Islet precursor cell (in vitro differentiated cells): ENCODE results near the gene VRK1.
"Not testable (repeated sequence)": the region's sequence is repeated elsewhere in the genome, so short reads cannot be mapped to it uniquely, and the experiment has no call there.

ENCODE experiments used
- DNase-seq: peaks from one replicate; pipeline ENCODE4 v3.0.0-alpha.2; 2018

The VRK1 gene, protein sequence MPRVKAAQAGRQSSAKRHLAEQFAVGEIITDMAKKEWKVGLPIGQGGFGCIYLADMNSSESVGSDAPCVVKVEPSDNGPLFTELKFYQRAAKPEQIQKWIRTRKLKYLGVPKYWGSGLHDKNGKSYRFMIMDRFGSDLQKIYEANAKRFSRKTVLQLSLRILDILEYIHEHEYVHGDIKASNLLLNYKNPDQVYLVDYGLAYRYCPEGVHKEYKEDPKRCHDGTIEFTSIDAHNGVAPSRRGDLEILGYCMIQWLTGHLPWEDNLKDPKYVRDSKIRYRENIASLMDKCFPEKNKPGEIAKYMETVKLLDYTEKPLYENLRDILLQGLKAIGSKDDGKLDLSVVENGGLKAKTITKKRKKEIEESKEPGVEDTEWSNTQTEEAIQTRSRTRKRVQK

DNA sequence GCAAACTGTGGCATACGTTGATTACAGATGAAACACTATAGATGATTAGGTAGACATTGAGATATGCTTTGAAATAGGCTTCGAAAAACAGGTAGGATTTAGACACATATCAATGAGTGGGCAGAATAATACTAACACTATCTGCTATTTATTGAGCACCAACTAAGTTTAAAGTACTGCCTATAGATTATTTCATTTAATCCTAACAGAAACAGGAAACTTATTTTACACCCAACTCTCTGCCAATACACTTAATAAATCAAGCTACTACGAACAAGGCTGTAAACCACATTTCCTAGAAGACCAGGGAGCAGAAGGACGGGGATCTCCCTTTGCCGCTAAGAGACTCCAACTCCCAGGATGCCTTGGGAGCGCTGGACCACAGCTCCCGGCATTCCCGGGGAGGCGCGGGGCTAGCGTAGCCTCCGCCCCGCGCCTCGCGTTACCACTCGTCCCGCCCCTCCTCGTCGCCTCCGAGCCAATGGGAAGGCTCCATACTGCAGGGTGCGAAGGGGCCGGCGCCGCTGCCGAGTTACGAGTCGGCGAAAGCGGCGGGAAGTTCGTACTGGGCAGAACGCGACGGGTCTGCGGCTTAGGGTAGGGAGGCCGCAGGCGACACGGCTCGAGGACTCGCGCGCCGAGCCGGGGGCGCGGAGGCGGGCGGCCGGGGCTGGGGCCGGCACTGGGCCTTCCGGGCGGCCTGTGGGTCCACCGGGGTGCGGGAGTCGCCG is at the start of gene VRK1:
Gene VRK1, plus strand, starts transcription at position 532 of the 731 bp plus-strand sequence. CDS start 36,090 bp downstream, outside the sequence.
- peak; percentile 98 for DNase-seq

GRCh38 chr14:96747608-96748007 is 49.6 kb upstream of the VRK1 start:
- peak; percentile 41 for DNase-seq

DNA sequence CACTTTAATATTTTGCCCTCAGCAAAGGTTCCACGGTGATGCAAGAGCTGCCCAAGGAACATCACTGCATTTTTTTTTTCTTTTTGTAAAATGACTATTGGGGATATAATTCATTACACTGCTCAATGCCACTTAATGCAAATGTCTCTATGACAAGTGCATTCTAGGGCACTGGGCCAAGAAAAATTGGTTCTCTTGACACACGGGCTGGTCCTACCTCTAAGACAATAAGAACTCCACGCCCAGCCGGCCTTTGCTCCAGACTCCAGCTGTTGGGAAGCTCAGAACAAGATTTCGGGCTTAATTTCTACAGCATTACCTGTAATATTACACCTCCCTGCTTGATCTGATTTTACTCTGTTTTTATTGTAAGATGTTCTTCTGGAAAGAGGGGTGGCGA is 48.8 kb upstream of the VRK1 start:
- DNase-seq = peak; percentile 18

DNA sequence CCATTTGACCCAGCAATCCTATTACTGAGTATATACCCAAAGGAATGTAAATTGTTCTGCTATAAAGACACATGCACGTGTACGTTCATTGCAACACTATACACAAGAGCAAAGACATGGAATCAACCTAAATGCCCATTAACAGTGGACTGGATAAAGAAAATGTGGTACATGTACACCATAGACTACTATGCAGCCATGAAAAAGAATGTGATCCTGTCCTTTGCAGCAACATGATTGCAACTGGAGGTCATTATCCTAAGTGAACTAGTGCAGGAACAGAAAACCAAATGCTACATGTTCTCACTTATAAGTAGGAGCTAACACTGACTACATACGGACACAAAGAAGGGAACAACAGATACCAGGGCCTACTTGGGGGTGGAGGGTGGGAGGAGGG is 45.7 kb upstream of the VRK1 start:
- no peak for DNase-seq

DNA sequence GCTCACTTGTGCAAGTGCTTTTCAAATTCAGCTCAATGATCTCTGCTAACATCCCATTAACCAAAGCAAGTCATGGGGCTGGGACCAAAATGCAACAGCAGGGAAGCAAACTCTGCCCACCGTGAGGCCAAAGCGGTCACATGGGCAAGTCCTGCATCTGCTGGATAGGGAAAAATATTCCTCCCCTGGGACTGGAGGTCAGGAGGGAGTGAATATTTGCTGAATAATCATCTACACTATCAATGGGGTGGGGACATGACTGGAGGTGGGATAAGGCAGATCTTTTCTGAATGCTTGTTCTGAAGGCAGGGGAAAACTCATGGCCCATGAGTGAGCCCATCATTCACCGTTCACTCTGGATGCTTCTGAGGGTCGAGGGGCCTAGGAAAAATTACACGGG is 45.1 kb upstream of the VRK1 start:
- DNase-seq = peak; percentile 18

DNA sequence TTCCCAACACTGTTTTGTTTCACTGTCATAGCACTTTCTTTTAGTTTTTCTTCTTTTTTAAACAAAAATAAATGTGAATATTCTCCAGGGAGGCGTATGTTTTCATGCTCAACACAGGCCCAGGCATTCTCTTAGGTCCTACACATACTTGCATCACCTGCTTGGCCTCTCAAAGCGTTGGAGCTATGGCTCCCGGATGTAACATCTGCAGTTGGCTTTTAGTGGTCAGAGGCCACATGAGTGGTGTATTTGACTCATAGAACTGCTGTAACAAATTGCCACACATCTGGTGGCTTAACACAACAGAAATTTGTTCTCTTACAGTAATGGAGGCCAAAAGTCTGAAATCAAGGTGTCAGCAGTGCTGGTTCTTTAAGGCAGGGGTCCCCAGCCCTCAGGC is 44.6 kb upstream of the VRK1 start:
- DNase-seq = no peak

DNA sequence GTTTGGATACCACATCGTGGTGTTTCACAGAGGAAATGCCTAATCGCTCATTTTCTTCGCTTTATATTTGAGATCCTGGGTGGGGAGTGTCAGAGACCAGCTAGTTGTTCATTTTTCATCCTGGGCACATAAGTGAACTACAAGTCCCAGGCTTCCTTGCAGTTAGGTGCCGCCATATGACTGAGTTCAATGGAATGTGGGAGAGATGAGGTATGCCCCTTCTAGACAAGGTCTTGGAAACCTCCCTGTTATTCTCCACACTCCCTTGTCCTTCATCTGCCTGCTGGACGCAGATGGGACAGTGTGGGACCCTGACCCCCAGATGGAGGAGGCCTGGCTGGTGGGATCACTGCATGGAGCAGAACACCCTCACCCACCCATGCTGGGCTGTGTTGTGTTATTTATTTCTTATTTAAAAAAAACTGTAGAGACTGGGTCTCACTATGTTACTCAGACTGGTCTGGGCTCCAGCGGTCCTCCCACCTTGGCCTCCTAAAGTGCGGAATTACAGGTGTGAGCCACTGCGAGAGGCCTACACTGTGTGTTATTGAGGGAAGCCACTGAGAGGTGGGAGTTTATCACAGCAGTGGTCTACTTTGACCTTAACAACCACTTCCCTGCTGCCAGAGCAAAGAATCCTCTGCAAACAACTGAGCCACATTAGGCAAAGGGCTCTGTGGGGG is 42.9 kb upstream of the VRK1 start:
- peak; percentile 50 for DNase-seq

DNA sequence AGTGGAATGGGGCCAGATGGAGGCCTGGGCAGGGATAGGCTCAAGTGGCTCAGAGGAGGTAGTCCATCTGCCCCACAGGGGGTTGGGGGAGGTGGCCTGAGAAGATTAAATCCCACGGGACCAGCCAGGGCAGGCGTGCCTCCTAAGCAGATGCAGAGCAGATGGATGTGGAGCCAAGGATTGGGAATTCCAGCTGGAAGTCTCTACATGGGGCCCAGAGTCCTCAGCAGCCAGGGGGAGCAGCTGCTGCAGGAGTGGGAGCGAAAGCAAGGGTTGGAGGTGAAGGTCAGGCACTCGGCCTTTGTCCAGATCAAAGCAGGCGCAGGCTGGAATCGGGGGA is 42.4 kb upstream of the VRK1 start:
- DNase-seq = peak; percentile 47

- DNase-seq = no peak
These were observed 40.4 kb upstream of the VRK1 start for GRCh38 chr14:96756745-96757144.

- DNase-seq = peak; percentile 28
These were observed 39.7 kb upstream of the VRK1 start for GRCh38 chr14:96757456-96757855.

DNA sequence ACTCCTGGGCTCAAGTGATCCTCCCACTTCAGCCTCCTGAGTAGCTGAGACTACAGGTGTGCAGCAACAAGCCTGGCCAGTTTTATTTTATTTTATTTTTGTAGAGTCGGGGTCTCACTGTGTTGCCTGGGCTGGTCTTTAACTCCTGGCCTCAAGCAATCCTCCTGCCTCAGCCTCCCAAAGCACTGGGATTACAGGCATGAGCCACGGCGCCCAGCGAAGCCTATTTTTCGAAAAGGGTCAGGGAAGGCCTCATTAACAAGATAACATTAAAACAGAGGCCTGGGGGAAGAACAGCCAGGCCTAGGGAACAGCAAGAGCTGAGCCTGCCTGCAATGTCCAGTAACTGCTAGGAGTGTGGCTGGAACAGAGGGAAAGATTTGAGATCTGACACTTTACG is 36.1 kb upstream of the VRK1 start:
- DNase-seq = no peak

DNA sequence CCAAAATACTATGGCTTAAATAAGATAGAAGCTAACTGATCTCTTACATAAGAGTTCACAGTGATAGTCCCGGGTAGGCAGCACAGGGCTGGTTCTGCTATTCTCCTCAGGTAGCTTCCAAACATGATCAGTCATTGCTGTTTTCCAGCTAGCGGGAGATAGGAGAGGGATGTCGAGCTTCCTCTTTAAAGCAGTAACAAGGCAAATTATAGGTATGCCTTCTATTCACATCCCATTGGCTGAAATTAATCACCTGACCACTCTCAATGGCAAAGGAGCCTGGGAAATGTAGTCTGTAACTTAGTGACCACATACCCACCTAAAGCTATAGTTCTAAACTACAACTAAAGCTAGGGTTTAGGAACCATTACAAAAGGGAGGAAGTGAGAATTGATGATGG is 34.5 kb upstream of the VRK1 start:
- DNase-seq = peak; percentile 71

DNA sequence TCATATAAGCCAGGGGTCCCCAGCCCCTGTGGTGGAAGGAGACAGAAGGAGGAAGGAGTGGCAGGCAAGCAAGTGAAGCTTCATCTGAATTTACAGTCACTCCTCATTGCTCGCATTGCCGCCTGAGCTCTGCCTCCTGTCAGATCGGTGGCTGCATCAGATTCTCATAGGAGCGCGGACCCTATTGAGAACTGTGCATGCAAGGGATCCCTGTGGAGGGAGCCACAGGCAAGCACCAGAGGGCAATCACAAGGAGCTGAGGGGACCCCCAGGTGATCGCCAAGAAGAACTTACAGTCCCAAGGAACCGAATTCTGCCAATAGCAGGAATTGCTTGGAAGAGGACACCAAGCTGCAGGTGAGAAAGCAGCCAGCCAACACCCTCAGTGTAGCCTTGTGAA is 33.2 kb upstream of the VRK1 start:
- no peak for DNase-seq

DNA sequence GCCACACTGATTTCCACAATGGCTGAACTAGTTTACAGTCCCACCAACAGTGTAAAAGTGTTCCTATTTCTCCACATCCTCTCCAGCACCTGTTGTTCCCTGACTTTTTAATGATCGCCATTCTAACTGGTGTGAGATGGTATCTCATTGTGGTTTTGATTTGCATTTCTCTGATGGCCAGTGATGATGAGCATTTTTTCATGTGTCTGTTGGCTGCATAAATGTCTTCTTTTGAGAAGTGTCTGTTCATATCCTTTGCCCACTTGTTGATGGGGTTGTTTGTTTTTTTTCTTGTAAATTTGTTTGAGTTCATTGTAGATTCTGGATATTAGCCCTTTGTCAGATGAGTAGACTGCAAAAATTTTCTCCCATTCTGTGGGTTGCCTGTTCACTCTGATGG is 32.0 kb upstream of the VRK1 start:
- not testable (repeated sequence) for DNase-seq

DNA sequence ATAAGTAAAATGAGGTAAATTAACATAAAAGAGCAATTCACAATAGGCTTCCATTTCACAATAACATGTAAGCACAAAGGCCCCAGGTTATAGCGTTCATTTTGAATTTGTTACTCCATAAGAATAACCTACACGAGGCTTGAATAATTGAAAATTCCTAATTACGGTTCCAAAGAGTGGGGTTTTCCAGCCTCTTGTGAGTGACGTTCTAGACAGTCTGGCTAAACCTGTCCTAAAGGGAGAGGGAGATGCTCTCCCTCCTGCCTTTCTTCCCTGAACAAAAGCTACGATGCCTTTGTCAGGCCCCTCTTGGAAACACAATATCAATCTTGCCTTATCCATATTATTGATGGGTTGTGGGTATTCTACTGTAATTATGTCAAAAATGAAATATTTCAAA is 24.3 kb upstream of the VRK1 start:
- no peak for DNase-seq

GRCh38 chr14:96776791-96777190 is 20.4 kb upstream of the VRK1 start:
- DNase-seq = no peak

DNA sequence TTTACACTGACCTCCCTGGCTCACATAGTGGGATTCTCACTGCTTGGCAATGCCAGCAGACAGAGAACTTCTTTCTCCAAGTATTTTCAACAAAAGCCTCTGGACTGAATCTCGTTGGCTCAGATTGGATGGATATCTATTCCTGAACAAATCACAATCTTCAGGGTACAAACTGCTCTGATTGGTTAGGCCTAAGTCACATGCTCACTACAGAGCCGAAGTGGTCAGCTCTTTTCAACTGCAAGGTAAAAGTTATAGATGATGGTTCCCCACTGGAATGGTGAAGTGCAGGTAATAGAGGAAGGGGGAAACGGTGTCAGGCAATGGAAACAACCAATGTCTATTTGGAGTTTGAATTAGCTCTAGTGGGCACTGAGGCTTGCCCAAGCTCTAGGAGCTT is 16.7 kb upstream of the VRK1 start:
- DNase-seq = no peak

DNA sequence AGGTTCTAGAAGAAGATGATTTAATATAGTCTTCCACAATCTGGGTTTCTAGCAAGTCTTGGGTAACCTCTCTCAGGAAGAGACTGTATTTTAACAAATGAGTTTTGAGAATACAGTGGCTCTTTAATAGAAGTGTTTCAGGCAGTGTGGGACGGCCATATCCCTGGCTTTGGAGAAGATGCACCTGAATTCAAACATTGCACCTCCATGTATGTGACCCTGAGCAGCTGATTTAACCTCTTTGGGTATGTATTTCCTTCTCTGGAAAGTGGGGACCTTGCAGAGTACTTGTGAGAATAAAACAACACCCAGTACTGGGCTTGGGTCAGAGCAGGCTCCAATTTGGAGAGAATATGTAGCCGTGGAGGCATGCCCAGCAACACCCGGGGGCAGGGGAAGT is 15.8 kb upstream of the VRK1 start:
- no peak for DNase-seq

DNA sequence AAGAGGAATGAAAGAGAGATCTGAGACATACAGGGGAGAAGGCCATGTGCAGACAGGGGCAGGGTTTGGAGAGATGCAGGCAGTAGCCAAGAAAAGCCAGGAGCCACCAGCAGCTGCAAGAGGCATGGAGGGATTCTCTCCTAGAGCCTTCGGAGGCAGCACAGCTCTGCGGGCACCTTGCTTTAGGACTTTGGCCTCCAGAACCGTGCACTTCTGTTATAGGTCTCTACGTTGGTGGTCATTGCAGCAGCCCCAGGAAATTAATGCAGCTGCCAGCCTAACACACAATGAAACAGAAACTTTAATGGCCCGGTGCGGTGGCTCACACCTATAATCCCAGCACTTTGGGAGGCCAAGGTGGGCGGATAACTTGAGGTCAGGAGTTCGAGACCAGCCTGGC is 14.7 kb upstream of the VRK1 start:
- DNase-seq = no peak

- DNase-seq = no peak
These were observed 13.9 kb upstream of the VRK1 start for GRCh38 chr14:96783043-96783914.

DNA sequence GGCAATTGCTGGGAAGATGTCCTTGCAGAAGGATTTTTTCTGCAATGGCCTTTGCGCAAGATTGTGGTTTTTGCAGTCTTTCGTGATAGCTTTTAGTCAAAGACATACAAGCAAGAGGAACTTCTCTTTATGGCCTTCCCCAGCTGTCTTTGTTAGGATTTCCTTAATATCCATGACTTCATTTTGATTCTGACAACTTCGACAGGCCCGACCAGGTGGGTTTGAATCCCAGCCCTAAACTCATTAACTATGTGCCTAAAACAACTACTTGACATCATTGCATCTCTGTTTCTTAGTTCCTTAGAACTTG is 13.3 kb upstream of the VRK1 start:
- DNase-seq = no peak

GRCh38 chr14:96790186-96790585 is 7.0 kb upstream of the VRK1 start:
- DNase-seq = no peak

DNA sequence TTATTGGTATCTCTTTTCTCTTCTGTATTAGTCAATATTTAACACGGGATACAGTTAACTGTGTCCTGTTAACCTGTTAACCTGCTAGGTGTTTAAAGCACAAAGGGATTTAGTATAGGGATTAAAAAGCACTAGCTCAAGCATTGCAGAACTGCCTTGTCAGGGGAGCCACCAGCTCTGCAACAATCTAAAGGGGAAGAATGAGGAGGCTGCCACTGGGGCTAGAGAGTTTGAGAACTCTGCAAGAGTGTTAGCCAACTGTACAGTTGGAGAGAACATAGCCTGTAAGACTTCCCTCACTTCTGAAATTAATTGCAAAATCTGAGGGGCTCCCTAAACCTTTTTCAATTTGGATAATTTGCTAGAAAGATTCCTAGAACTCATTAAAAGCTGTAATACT is 6.5 kb upstream of the VRK1 start:
- DNase-seq = no peak
